Amniotic epithelial cell (primary cell): Measurements from ENCODE around the gene UGT1A10.

Experiments
- DNase-seq: peaks from one replicate; pipeline ENCODE4 v3.0.0-alpha.2; 2010; ENCODE audit warnings: low read depth

Gene UGT1A10

GRCh38 chr2:233773854-233774253 is 137.6 kb downstream of the UGT1A10 start:
- DNase-seq, result no peak

GRCh38 chr2:233775414-233775813 is 139.2 kb downstream of the UGT1A10 start:
- DNase-seq, result no peak

- no peak for DNase-seq
Observed at GRCh38 chr2:233778030-233778429, 141.8 kb downstream of the UGT1A10 start, which contains the start of gene MROH2A. TSS of gene MROH2A (plus strand) at chr2:233778330. CDS start at chr2:233779359, 1,029 bp downstream.

- DNase-seq, result no peak
Observed at GRCh38 chr2:233779722-233780121, 143.5 kb downstream of the UGT1A10 start.

GRCh38 chr2:233780771-233781170 is 144.5 kb downstream of the UGT1A10 start:
- DNase-seq, result no peak

GRCh38 chr2:233789554-233789953 is 153.3 kb downstream of the UGT1A10 start:
- DNase-seq, result no peak

GRCh38 chr2:233791151-233791882 is 155.1 kb downstream of the UGT1A10 start:
- DNase-seq, result no peak

- no peak for DNase-seq
Observed at GRCh38 chr2:233791883-233792329, 155.7 kb downstream of the UGT1A10 start.

GRCh38 chr2:233792720-233793119 is 156.5 kb downstream of the UGT1A10 start:
- no peak for DNase-seq

GRCh38 chr2:233793465-233794127 is 157.3 kb downstream of the UGT1A10 start:
- DNase-seq, result no peak

GRCh38 chr2:233794128-233794658 is 157.9 kb downstream of the UGT1A10 start:
- no peak for DNase-seq

GRCh38 chr2:233795735-233796171 is 159.5 kb downstream of the UGT1A10 start:
- DNase-seq, result no peak

- DNase-seq, result no peak
Observed at GRCh38 chr2:233796254-233796653, 160.0 kb downstream of the UGT1A10 start.

- DNase-seq, result no peak
Observed at GRCh38 chr2:233798335-233799086, 162.3 kb downstream of the UGT1A10 start.

- DNase-seq, result no peak
Observed at GRCh38 chr2:233799087-233799665, 162.9 kb downstream of the UGT1A10 start.

- no peak for DNase-seq
Observed at GRCh38 chr2:233799716-233800115, 163.5 kb downstream of the UGT1A10 start.

- no peak for DNase-seq
Observed at GRCh38 chr2:233800208-233800607, 164.0 kb downstream of the UGT1A10 start.

- no peak for DNase-seq
Observed at GRCh38 chr2:233801357-233802131, 165.3 kb downstream of the UGT1A10 start.

- no peak for DNase-seq
Observed at GRCh38 chr2:233802132-233802815, 166.0 kb downstream of the UGT1A10 start.

- DNase-seq, result no peak
Observed at GRCh38 chr2:233803292-233803911, 167.2 kb downstream of the UGT1A10 start.
